ENCODE data around the gene UST. TPM values are rescaled to one million over a fixed set of nuclear protein-coding genes. Genes with fewer than 3 reads are reported as not detected.

Gene UST
- total and polyA plus RNA-seq, 2 experiments from 2014 or later, result 8.0 to 11.7 TPM

DNA sequence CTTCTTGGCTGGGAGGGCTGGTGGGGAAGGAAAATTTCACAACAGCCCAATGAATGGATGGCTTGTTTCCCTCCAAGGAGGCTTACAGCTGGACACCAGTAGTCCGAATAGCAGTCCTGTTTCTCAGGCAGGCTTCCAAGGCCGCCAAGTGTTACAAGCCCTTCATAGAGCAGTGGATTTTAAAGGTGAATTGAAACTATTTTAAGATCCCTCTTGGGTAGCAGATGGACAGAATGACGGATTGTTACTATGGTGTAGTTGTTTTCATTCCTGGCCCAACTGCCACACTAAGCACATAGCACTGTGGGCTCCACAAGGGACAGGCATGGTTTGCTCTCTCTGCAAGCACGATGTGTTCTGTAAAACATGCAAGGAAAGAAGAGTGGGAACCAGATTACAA, 367.3 kb downstream of the UST start:
- no peak overlapping the region for H2AFZ ChIP-seq
- no peaks in the 10 kb centered on the region for H3K9me2 ChIP-seq (replicated peaks; ENCODE audit: insufficient read depth)
- no peaks in the 10 kb centered on the region for H3K79me2 ChIP-seq
- H4K20me1 ChIP-seq (ENCODE audit: insufficient read depth, poor library complexity, severe bottlenecking), result no peaks in the 10 kb centered on the region
- TF ChIP-seq, protein P1, sequence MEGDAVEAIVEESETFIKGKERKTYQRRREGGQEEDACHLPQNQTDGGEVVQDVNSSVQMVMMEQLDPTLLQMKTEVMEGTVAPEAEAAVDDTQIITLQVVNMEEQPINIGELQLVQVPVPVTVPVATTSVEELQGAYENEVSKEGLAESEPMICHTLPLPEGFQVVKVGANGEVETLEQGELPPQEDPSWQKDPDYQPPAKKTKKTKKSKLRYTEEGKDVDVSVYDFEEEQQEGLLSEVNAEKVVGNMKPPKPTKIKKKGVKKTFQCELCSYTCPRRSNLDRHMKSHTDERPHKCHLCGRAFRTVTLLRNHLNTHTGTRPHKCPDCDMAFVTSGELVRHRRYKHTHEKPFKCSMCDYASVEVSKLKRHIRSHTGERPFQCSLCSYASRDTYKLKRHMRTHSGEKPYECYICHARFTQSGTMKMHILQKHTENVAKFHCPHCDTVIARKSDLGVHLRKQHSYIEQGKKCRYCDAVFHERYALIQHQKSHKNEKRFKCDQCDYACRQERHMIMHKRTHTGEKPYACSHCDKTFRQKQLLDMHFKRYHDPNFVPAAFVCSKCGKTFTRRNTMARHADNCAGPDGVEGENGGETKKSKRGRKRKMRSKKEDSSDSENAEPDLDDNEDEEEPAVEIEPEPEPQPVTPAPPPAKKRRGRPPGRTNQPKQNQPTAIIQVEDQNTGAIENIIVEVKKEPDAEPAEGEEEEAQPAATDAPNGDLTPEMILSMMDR (IDR thresholded peaks at IDR 0.05; ENCODE audit: poor library complexity), result no peak
- TF ChIP-seq EZH2phosphoT487 (IDR thresholded peaks at IDR 0.05; ENCODE audit: low read depth, severe bottlenecking, unreplicated experiment), result no peak
- TF ChIP-seq EZH2 (IDR thresholded peaks at IDR 0.05; ENCODE audit: borderline replicate concordance), result no peak
- H3K4me3 ChIP-seq, result no peak overlapping the region
- no peak overlapping the region for H3K4me2 ChIP-seq
- H3K27me3 ChIP-seq, result no peaks in the 10 kb centered on the region
- 84% methylated on average over 4 of the region's 4 CpGs for WGBS (ENCODE audit: low lambda C conversion rate, missing lambda C conversion rate)
- H3K9me3 ChIP-seq (ENCODE audit: low read depth), result no peaks in the 10 kb centered on the region
- H3K27ac ChIP-seq, result no peak overlapping the region
- H3K36me3 ChIP-seq (replicated peaks; ENCODE audit: insufficient read depth, low read depth), result no peaks in the 10 kb centered on the region
- no peaks in the 10 kb centered on the region for H3K4me1 ChIP-seq (ENCODE audit: insufficient read depth)
- no peak for DNase-seq (ENCODE audit: low spot score)

- H3K27ac ChIP-seq, result no peak overlapping the region
- H3K36me3 ChIP-seq (replicated peaks; ENCODE audit: insufficient read depth, low read depth), result no peaks in the 10 kb centered on the region
- no peaks in the 10 kb centered on the region for H3K27me3 ChIP-seq
- 90% methylated on average over 3 of the region's 3 CpGs for WGBS (ENCODE audit: low lambda C conversion rate, missing lambda C conversion rate)
- DNase-seq (ENCODE audit: low spot score), result no peak
- no peaks in the 10 kb centered on the region for H4K20me1 ChIP-seq (ENCODE audit: insufficient read depth, poor library complexity, severe bottlenecking)
- TF ChIP-seq EZH2 (IDR thresholded peaks at IDR 0.05; ENCODE audit: borderline replicate concordance), result no peak
- TF ChIP-seq, protein P1 (IDR thresholded peaks at IDR 0.05; ENCODE audit: poor library complexity), result no peak
- no peak for TF ChIP-seq EZH2phosphoT487 (IDR thresholded peaks at IDR 0.05; ENCODE audit: low read depth, severe bottlenecking, unreplicated experiment)
- H3K79me2 ChIP-seq, result no peaks in the 10 kb centered on the region
- H2AFZ ChIP-seq, result no peak overlapping the region
- H3K4me1 ChIP-seq (ENCODE audit: insufficient read depth), result no peaks in the 10 kb centered on the region
- H3K9me3 ChIP-seq (ENCODE audit: low read depth), result no peaks in the 10 kb centered on the region
- no peaks in the 10 kb centered on the region for H3K9me2 ChIP-seq (replicated peaks; ENCODE audit: insufficient read depth)
- H3K4me2 ChIP-seq, result no peak overlapping the region
- no peak overlapping the region for H3K4me3 ChIP-seq
Observed at GRCh38 chr6:149118737-149119653, 372.2 kb downstream of the UST start.

- H3K27ac ChIP-seq, result no peak overlapping the region
- TF ChIP-seq, protein P1 (IDR thresholded peaks at IDR 0.05; ENCODE audit: poor library complexity), result no peak
- TF ChIP-seq EZH2 (IDR thresholded peaks at IDR 0.05; ENCODE audit: borderline replicate concordance), result no peak
- no peaks in the 10 kb centered on the region for H3K36me3 ChIP-seq (replicated peaks; ENCODE audit: insufficient read depth, low read depth)
- H3K4me3 ChIP-seq, result no peak overlapping the region
- no peaks in the 10 kb centered on the region for H4K20me1 ChIP-seq (ENCODE audit: insufficient read depth, poor library complexity, severe bottlenecking)
- H3K4me1 ChIP-seq (ENCODE audit: insufficient read depth), result no peaks in the 10 kb centered on the region
- 70% methylated on average over 4 of the region's 4 CpGs for WGBS (ENCODE audit: low lambda C conversion rate, missing lambda C conversion rate)
- H3K79me2 ChIP-seq, result no peaks in the 10 kb centered on the region
- no peaks in the 10 kb centered on the region for H3K9me2 ChIP-seq (replicated peaks; ENCODE audit: insufficient read depth)
- H3K9me3 ChIP-seq (ENCODE audit: low read depth), result no peaks in the 10 kb centered on the region
- no peaks in the 10 kb centered on the region for H3K27me3 ChIP-seq
- no peak overlapping the region for H3K4me2 ChIP-seq
- no peak overlapping the region for H2AFZ ChIP-seq
- DNase-seq (ENCODE audit: low spot score), result no peak
Observed at GRCh38 chr6:149122850-149123821, 376.3 kb downstream of the UST start.
